K562 (cell line): ENCODE data around the gene METRN. TPM values are rescaled to one million over a fixed set of nuclear protein-coding genes. Genes with fewer than 3 reads are reported as not detected.

Source experiments
- ERF ChIP-seq: fragments of 450-650 bp; formaldehyde crosslinking; IDR thresholded peaks from 2 replicates; pipeline ENCODE4 v1.4.0; 2020; ENCODE audit warnings: mild to moderate bottlenecking, mixed read lengths
- ESRRA ChIP-seq: fragments of 450-650 bp; IDR thresholded peaks from 2 replicates; pipeline ENCODE4 v1.6.1; 2014; ENCODE audit warnings: low read depth, mild to moderate bottlenecking, moderate library complexity, borderline replicate concordance
- GTF2A2 ChIP-seq: IDR thresholded peaks from 2 replicates; pipeline ENCODE4 v1.6.1; 2016; ENCODE audit warnings: mild to moderate bottlenecking, missing genetic modification characterization, missing compliant biosample characterization
- GTF2F1 ChIP-seq: IDR thresholded peaks from 2 replicates; pipeline ENCODE4 v1.6.1; 2011; ENCODE audit warnings: low read depth, low read length, improper control_type of control experiment
- HDAC8 ChIP-seq: fragments of 450-650 bp; IDR thresholded peaks from 2 replicates; pipeline ENCODE4 v1.6.1; 2016; ENCODE audit warnings: mild to moderate bottlenecking, missing genetic modification characterization, moderate library complexity, missing compliant biosample characterization
- PTBP1 ChIP-seq: fragments of 200-400 bp; formaldehyde crosslinking; IDR thresholded peaks from 2 replicates; pipeline ENCODE4 v1.6.1; 2017; ENCODE audit warnings: low read depth, low read length
- RBM15 ChIP-seq: fragments of 200-400 bp; formaldehyde crosslinking; IDR thresholded peaks from 2 replicates; pipeline ENCODE4 v1.6.1; 2018; ENCODE audit warnings: mild to moderate bottlenecking, low read length, moderate library complexity; ENCODE audit not compliant: insufficient read depth
- RNF2 ChIP-seq: sonication (generic); IDR thresholded peaks from 2 replicates; pipeline ENCODE4 v1.6.1; 2016
- SMAD1 ChIP-seq: fragments of 150-350 bp; IDR thresholded peaks from 2 replicates; pipeline ENCODE4 v1.6.1; 2014; ENCODE audit warnings: low read length, low read depth; ENCODE audit not compliant: partially characterized antibody
- SREBF1 ChIP-seq: fragments of 150-350 bp; IDR thresholded peaks from 2 replicates; pipeline ENCODE4 v1.6.1; 2014; ENCODE audit warnings: antibody characterized with exemption, low read depth, low read length, borderline replicate concordance
- SUPT5H ChIP-seq: fragments of 450-650 bp; IDR thresholded peaks from 2 replicates; pipeline ENCODE4 v1.6.1; 2016
- ZBTB17 ChIP-seq: fragments of 450-650 bp; formaldehyde crosslinking; IDR thresholded peaks from 2 replicates; pipeline ENCODE4 v1.4.0; 2020; ENCODE audit warnings: mild to moderate bottlenecking
- ZFP30 ChIP-seq: fragments of 250-450 bp; sonication (Bioruptor Pico); IDR thresholded peaks from 2 replicates; pipeline ENCODE4 v1.8.0; 2022; ENCODE audit warnings: moderate library complexity, mild to moderate bottlenecking, inconsistent platforms, borderline replicate concordance
- ZNF282 ChIP-seq: sonication (generic); formaldehyde crosslinking; IDR thresholded peaks from 2 replicates; pipeline ENCODE4 v1.8.1; 2023; ENCODE audit warnings: missing genetic modification reagents
- ZNF445 ChIP-seq: fragments of 250-450 bp; sonication (Bioruptor Pico); IDR thresholded peaks from 2 replicates; pipeline ENCODE4 v1.4.0; 2020; ENCODE audit warnings: low read depth, mild to moderate bottlenecking, moderate library complexity
- ZSCAN29 ChIP-seq: fragments of 450-650 bp; IDR thresholded peaks from 2 replicates; pipeline ENCODE4 v1.6.1; 2017
- polyA plus RNA-seq, 8 experiments: library from polyadenylated mRNA; depleted of rRNA in 4 of 8; stranded (reverse) in 5 of 8; unstranded in 3 of 8; fragments of >200 nt; fragmentation: Nextera tagmentation in 2 of 8; fragmentation: Illumina TruSeq in 1 of 8; extraction: Ambion mirVana in 2 of 8; extraction: Trizol in 1 of 8; gene quantifications; 2 replicates each; pipeline versions ENCODE4 v1.2.1 to v1.2.3, GENCODE V29; 2011 to 2014; ENCODE audit warnings: inconsistent platforms in 1 of 8, missing spikeins in 1 of 8
- total RNA-seq, 7 experiments: library from RNA; depleted of rRNA in 6 of 7; stranded (reverse); fragments of >200 nt in 6 of 7; fragmentation: Illumina TruSeq in 2 of 7; extraction: Trizol in 2 of 7; gene quantifications; 2 replicates each; pipeline versions ENCODE4 v1.2.1 to v1.2.3, GENCODE V29; 2011 to 2021; ENCODE audit warnings: low replicate concordance in 1 of 7
- TF ChIP-seq, protein P1 (sequence below), 2 experiments: IDR thresholded peaks; 2 replicates each; pipeline ENCODE4 v1.6.1; 2011; ENCODE audit warnings: borderline replicate concordance in 1 of 2, control low read depth in 1 of 2, low read depth in 1 of 2, low read length in 1 of 2, mild to moderate bottlenecking in 1 of 2, mixed read lengths in 1 of 2, moderate library complexity in 1 of 2; ENCODE audit not compliant: insufficient read depth in 1 of 2, insufficient read length in 1 of 2, poor library complexity in 1 of 2, severe bottlenecking in 1 of 2; ENCODE audit errors: extremely low read depth in 1 of 2
- TF ChIP-seq, protein P2 (sequence below): fragments of 450-650 bp; IDR thresholded peaks from 2 replicates; pipeline ENCODE4 v1.6.1; 2016; ENCODE audit warnings: antibody characterized with exemption
- TF ChIP-seq, protein P3 (sequence below): fragments of 250-450 bp; sonication (Bioruptor Pico); IDR thresholded peaks from 2 replicates; pipeline ENCODE4 v1.8.0; 2022; ENCODE audit warnings: inconsistent platforms
- TF ChIP-seq, protein P4 (sequence below), 3 experiments: IDR thresholded peaks in 2 of 3; conservative IDR thresholded peaks in 1 of 3; 2 replicates each; pipeline ENCODE4 v1.5.1; 2011 to 2012; ENCODE audit warnings: low read length in 3 of 3, mild to moderate bottlenecking in 3 of 3, control low read depth in 2 of 3, improper control_type of control experiment in 1 of 3, inconsistent platforms in 1 of 3, low read depth in 1 of 3, mixed read lengths in 1 of 3, moderate library complexity in 1 of 3; ENCODE audit not compliant: insufficient read depth in 2 of 3
- TF ChIP-seq, protein P5 (sequence below), 2 experiments: fragments of 450-650 bp; IDR thresholded peaks; 2 replicates each; pipeline ENCODE4 v1.6.1; 2016

The METRN gene
- total and polyA plus RNA-seq, 9 of the 15 experiments (the other 6 are each of a cell fraction or from before 2014, with no cell fraction given): 0.20 to 89.8 (median 15.4) TPM

DNA sequence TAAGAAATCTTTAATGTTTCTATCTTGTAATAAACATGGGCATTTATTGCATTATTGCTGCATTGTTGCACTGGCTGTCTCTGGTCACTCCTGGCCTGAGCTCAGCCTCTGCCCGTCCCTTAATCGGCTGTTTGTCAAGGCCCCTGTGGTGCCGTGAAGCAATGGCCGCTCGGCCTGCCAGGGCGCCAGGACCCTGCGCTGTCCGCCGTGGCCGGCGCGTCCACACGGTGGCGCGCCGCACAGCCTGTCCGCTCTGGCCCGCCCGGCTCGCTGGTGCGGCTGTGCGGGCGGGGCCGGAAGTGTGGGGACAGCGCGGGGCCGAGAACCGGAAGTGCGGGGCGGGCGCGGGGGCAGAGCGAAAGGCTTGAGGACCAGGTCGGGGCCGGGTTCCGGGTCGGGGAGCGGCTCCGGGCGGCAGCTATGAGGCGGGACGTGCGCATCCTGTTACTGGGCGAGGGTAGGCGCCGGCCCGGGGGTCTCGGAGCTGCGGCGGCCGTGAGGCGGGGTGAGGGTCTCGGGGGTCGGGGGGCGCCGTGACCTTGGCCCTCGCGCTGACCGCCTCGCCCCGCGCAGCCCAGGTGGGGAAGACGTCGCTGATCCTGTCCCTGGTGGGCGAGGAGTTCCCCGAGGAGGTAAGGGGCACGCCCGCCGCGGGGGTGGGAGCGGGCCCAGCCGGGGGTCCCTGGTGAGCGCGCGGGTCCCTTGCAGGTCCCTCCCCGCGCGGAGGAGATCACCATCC is 47.0 kb upstream of the METRN start, which contains the start of gene RHOT2 (continued):
- TF ChIP-seq, protein P1, sequence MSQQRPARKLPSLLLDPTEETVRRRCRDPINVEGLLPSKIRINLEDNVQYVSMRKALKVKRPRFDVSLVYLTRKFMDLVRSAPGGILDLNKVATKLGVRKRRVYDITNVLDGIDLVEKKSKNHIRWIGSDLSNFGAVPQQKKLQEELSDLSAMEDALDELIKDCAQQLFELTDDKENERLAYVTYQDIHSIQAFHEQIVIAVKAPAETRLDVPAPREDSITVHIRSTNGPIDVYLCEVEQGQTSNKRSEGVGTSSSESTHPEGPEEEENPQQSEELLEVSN (IDR thresholded peaks at IDR 0.05; ENCODE audit: borderline replicate concordance in 1 of 2, extremely low read depth in 1 of 2, insufficient read depth in 1 of 2, insufficient read length in 1 of 2, low read depth in 1 of 2, low read length in 1 of 2, poor library complexity in 1 of 2, severe bottlenecking in 1 of 2): peak; percentile 63 to 87
- no peak for TF ChIP-seq ZSCAN29
- TF ChIP-seq, protein P2, sequence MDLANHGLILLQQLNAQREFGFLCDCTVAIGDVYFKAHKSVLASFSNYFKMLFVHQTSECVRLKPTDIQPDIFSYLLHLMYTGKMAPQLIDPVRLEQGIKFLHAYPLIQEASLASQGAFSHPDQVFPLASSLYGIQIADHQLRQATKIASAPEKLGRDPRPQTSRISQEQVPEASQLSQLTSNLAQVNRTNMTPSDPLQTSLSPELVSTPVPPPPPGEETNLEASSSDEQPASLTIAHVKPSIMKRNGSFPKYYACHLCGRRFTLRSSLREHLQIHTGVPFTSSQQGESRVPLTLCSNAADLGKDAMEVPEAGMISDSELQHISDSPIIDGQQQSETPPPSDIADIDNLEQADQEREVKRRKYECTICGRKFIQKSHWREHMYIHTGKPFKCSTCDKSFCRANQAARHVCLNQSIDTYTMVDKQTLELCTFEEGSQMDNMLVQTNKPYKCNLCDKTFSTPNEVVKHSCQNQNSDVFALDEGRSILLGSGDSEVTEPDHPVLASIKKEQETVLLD: no peak
- TF ChIP-seq ZBTB17 (CRISPR knock-in tag): 0 out of 2 replicates have a peak, but pooled peaks have one; percentile 45
- TF ChIP-seq ZFP30 (CRISPR knock-in tag): no peak
- TF ChIP-seq ZNF445 (CRISPR knock-in tag): no peak
- peak; percentile 81 for TF ChIP-seq SUPT5H
- no peak for TF ChIP-seq GTF2A2
- TF ChIP-seq, protein P3, sequence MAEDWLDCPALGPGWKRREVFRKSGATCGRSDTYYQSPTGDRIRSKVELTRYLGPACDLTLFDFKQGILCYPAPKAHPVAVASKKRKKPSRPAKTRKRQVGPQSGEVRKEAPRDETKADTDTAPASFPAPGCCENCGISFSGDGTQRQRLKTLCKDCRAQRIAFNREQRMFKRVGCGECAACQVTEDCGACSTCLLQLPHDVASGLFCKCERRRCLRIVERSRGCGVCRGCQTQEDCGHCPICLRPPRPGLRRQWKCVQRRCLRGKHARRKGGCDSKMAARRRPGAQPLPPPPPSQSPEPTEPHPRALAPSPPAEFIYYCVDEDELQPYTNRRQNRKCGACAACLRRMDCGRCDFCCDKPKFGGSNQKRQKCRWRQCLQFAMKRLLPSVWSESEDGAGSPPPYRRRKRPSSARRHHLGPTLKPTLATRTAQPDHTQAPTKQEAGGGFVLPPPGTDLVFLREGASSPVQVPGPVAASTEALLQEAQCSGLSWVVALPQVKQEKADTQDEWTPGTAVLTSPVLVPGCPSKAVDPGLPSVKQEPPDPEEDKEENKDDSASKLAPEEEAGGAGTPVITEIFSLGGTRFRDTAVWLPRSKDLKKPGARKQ (CRISPR knock-in tag): no peak
- TF ChIP-seq, protein P4, sequence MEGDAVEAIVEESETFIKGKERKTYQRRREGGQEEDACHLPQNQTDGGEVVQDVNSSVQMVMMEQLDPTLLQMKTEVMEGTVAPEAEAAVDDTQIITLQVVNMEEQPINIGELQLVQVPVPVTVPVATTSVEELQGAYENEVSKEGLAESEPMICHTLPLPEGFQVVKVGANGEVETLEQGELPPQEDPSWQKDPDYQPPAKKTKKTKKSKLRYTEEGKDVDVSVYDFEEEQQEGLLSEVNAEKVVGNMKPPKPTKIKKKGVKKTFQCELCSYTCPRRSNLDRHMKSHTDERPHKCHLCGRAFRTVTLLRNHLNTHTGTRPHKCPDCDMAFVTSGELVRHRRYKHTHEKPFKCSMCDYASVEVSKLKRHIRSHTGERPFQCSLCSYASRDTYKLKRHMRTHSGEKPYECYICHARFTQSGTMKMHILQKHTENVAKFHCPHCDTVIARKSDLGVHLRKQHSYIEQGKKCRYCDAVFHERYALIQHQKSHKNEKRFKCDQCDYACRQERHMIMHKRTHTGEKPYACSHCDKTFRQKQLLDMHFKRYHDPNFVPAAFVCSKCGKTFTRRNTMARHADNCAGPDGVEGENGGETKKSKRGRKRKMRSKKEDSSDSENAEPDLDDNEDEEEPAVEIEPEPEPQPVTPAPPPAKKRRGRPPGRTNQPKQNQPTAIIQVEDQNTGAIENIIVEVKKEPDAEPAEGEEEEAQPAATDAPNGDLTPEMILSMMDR (IDR thresholded peaks at IDR 0.05 in 2 of 3, conservative IDR thresholded peaks at IDR 0.05 in 1 of 3; ENCODE audit: insufficient read depth in 2 of 3, low read depth in 1 of 3, low read length in 3 of 3): peak; percentile 77 to 97 (median 91)
- peak; percentile 63; the same call in 1 of the 2 replicates for TF ChIP-seq RNF2
- 0 out of 2 replicates have a peak, but pooled peaks have one; percentile 37 for TF ChIP-seq ERF (CRISPR knock-in tag)
- TF ChIP-seq ESRRA: peak; percentile 89
- TF ChIP-seq ZNF282 (CRISPR knock-in tag): no peak
- no peak for TF ChIP-seq RBM15
- TF ChIP-seq, protein P5, sequence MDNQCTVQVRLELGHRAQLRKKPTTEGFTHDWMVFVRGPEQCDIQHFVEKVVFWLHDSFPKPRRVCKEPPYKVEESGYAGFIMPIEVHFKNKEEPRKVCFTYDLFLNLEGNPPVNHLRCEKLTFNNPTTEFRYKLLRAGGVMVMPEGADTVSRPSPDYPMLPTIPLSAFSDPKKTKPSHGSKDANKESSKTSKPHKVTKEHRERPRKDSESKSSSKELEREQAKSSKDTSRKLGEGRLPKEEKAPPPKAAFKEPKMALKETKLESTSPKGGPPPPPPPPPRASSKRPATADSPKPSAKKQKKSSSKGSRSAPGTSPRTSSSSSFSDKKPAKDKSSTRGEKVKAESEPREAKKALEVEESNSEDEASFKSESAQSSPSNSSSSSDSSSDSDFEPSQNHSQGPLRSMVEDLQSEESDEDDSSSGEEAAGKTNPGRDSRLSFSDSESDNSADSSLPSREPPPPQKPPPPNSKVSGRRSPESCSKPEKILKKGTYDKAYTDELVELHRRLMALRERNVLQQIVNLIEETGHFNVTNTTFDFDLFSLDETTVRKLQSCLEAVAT (IDR thresholded peaks at IDR 0.05): no peak
- TF ChIP-seq PTBP1: no peak
- TF ChIP-seq HDAC8 (tag): 0 out of 2 replicates have a peak, but pooled peaks have one; percentile 31
- TF ChIP-seq GTF2F1: no peak
- TF ChIP-seq SMAD1: peak; percentile 53
- TF ChIP-seq SREBF1: no peak
